Liver (tissue), 3 donors: ENCODE results near the gene CLDN10.

ENCODE experiments used
- NR2F2 ChIP-seq: IDR thresholded peaks from 2 replicates; pipeline ENCODE4 v1.6.1; 2016; ENCODE audit warnings: antibody characterized with exemption
- RAD21 ChIP-seq, 2 donors: IDR thresholded peaks; 2 replicates each; pipeline ENCODE4 v1.6.1; 2016; ENCODE audit warnings: antibody characterized with exemption in 2 of 2, mild to moderate bottlenecking in 2 of 2
- RXRA ChIP-seq, 2 donors: IDR thresholded peaks; 2 replicates each; pipeline ENCODE4 v1.6.1; 2017 to 2018; ENCODE audit warnings: antibody characterized with exemption in 2 of 2, mild to moderate bottlenecking in 1 of 2
- YY1 ChIP-seq: IDR thresholded peaks from 2 replicates; pipeline ENCODE4 v1.6.1; 2016; ENCODE audit warnings: antibody characterized with exemption, mild to moderate bottlenecking
- TF ChIP-seq, protein P1 (sequence below): fragments of 150-350 bp; IDR thresholded peaks from 2 replicates; pipeline ENCODE4 v1.5.1; 2017; ENCODE audit warnings: improper control_type of control experiment, low read depth, low read length; ENCODE audit not compliant: missing input control
- TF ChIP-seq, protein P2 (sequence below): IDR thresholded peaks from 2 replicates; pipeline ENCODE4 v1.6.1; 2016; ENCODE audit warnings: antibody characterized with exemption
- donor health status: healthy.
- donor health status: healthy.

DNA sequence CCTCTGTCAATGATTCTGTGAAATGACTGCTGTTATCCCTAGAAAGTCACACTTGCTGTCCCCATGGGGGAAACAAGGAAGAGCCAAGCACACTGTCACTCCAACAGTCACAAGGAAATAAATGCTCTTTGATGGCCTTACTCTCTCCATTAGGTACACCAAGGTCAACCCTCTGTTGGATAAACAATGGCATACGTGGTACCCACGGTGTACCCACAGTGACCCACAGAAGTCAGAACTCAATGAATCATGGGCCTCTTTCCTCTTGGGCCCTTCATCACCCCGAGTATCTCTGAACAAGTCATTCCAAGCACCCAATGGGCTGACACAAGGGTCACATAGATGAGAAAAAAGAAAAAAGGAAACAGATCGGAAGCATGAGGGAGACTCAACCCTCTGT is 76.6 kb downstream of the CLDN10 start:
- TF ChIP-seq, protein P1, sequence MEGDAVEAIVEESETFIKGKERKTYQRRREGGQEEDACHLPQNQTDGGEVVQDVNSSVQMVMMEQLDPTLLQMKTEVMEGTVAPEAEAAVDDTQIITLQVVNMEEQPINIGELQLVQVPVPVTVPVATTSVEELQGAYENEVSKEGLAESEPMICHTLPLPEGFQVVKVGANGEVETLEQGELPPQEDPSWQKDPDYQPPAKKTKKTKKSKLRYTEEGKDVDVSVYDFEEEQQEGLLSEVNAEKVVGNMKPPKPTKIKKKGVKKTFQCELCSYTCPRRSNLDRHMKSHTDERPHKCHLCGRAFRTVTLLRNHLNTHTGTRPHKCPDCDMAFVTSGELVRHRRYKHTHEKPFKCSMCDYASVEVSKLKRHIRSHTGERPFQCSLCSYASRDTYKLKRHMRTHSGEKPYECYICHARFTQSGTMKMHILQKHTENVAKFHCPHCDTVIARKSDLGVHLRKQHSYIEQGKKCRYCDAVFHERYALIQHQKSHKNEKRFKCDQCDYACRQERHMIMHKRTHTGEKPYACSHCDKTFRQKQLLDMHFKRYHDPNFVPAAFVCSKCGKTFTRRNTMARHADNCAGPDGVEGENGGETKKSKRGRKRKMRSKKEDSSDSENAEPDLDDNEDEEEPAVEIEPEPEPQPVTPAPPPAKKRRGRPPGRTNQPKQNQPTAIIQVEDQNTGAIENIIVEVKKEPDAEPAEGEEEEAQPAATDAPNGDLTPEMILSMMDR = no peak
- no peak for TF ChIP-seq YY1
- no peak for TF ChIP-seq RXRA (IDR thresholded peaks at IDR 0.05)
- TF ChIP-seq NR2F2 = no peak
- TF ChIP-seq RAD21 (IDR thresholded peaks at IDR 0.05) = no peak
- TF ChIP-seq, protein P2, sequence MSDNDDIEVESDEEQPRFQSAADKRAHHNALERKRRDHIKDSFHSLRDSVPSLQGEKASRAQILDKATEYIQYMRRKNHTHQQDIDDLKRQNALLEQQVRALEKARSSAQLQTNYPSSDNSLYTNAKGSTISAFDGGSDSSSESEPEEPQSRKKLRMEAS = no peak
